DND-41 (cell line): ENCODE measurements around the gene TCEANC2.

ENCODE experiments used
- ATAC-seq: fragments of 200-7000 bp; cut with Tn5 transposase; 3 replicates; pipeline ENCODE4 v1.9.1; 2021; ENCODE audit warnings: low read depth; ENCODE audit not compliant: insufficient read depth
- DNase-seq: peaks from one replicate; pipeline ENCODE4 v3.0.0-alpha.2; 2020
- H2AFZ ChIP-seq: 2 replicates; pipeline ENCODE4 v1.6.0; 2012; ENCODE audit warnings: low read depth, low read length
- H3K27ac ChIP-seq: 2 replicates; pipeline ENCODE4 v1.5.1; 2012; ENCODE audit warnings: low read length, inconsistent platforms
- H3K27me3 ChIP-seq: fragments of 200-600 bp; sonication (generic); 2 replicates; pipeline ENCODE4 v1.6.0; 2012; ENCODE audit warnings: low read length, mild to moderate bottlenecking, inconsistent platforms; ENCODE audit not compliant: insufficient read depth, poor library complexity
- H3K36me3 ChIP-seq: 2 replicates; pipeline ENCODE4 v1.5.1; 2012; ENCODE audit warnings: low read length, inconsistent platforms; ENCODE audit not compliant: insufficient read depth
- H3K4me1 ChIP-seq: 2 replicates; pipeline ENCODE4 v1.5.1; 2012; ENCODE audit warnings: mild to moderate bottlenecking, low read length; ENCODE audit not compliant: insufficient read depth
- H3K4me2 ChIP-seq: 2 replicates; pipeline ENCODE4 v1.6.0; 2012; ENCODE audit warnings: mild to moderate bottlenecking, moderate library complexity, low read length, inconsistent platforms; ENCODE audit not compliant: insufficient read depth
- H3K4me3 ChIP-seq, 2 experiments: fragments of 200-600 bp in 1 of 2; shearing (Covaris generic) in 1 of 2; 2 replicates each; pipeline ENCODE4 v1.5.1; 2012 to 2016; ENCODE audit warnings: inconsistent platforms in 2 of 2, low read length in 2 of 2, mild to moderate bottlenecking in 2 of 2, low read depth in 1 of 2, moderate library complexity in 1 of 2
- H3K79me2 ChIP-seq: 2 replicates; pipeline ENCODE4 v1.6.0; 2012; ENCODE audit warnings: low read length, inconsistent platforms; ENCODE audit not compliant: insufficient read depth
- H3K9ac ChIP-seq: 2 replicates; pipeline ENCODE4 v1.6.0; 2012; ENCODE audit warnings: low read depth, mild to moderate bottlenecking, inconsistent platforms, low read length, moderate library complexity
- H3K9me3 ChIP-seq: 2 replicates; pipeline ENCODE4 v1.5.1; 2012; ENCODE audit warnings: low read length, moderate library complexity, mild to moderate bottlenecking, inconsistent platforms; ENCODE audit not compliant: insufficient read depth, severe bottlenecking
- H4K20me1 ChIP-seq: 2 replicates; pipeline ENCODE4 v1.6.0; 2012; ENCODE audit warnings: low read length; ENCODE audit not compliant: insufficient read depth
- EZH2 ChIP-seq: IDR thresholded peaks from 3 replicates; pipeline ENCODE4 v1.6.1; 2012; ENCODE audit warnings: borderline replicate concordance, low read depth, mild to moderate bottlenecking, moderate library complexity, low read length, inconsistent platforms; ENCODE audit not compliant: severe bottlenecking
- TF ChIP-seq, protein P1 (sequence below): IDR thresholded peaks from 2 replicates; pipeline ENCODE4 v1.5.1; 2012; ENCODE audit warnings: borderline replicate concordance, low read length, moderate library complexity, mild to moderate bottlenecking; ENCODE audit not compliant: poor library complexity, severe bottlenecking; ENCODE audit errors: extremely low read depth

TCEANC2 gene

DNA sequence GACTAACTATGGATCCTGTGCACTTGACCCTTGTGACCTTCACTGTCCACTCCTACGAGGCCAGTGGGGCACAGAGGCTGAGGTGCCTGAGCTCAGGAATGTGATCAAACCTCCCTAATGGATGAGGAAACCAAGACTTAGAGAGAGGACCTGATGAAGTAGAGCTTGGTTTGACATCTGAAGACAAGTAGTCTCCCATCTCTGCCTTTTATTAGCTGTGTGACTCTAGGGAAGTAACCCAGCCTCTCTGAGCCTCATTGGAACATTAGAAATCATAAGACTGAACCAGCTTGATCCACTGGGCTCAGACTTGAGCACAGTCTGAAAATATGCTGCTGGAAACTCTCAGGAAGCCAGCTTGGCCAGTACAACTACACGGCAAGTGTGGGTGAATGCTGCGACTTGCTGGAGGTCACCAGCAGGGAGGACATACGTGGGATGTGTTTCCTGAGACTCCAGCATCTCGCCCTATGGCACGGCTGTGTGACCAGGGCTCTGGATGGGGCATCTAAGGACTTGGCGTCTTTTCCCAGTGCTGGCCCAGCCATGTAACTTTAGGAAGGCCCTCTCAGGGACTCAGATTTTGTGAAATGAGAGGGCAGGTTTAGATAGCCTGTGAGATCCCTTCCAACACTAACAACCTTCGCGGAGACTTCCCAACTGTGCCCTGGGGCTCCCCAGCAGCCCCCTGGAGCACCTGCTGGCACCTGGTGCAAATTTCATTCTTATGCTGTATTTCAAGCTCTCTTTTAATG, 88.9 kb downstream of the TCEANC2 start:
- Histone ChIP-seq H3K9me3 (no peaks in the 10 kb centered on the region), H3K4me3 (no peak overlapping the region), H3K4me1 (no peaks in the 10 kb centered on the region), H3K27me3 (no peaks in the 10 kb centered on the region), H3K4me2 (no peak overlapping the region), H4K20me1 (no peaks in the 10 kb centered on the region), H3K79me2 (no peaks in the 10 kb centered on the region), H2AFZ (no peak overlapping the region), H3K36me3 (no peaks in the 10 kb centered on the region), H3K27ac (no peak overlapping the region), H3K9ac (no peak overlapping the region)
- ATAC-seq: no peak
- no peak for DNase-seq
- TF ChIP-seq, protein P1, sequence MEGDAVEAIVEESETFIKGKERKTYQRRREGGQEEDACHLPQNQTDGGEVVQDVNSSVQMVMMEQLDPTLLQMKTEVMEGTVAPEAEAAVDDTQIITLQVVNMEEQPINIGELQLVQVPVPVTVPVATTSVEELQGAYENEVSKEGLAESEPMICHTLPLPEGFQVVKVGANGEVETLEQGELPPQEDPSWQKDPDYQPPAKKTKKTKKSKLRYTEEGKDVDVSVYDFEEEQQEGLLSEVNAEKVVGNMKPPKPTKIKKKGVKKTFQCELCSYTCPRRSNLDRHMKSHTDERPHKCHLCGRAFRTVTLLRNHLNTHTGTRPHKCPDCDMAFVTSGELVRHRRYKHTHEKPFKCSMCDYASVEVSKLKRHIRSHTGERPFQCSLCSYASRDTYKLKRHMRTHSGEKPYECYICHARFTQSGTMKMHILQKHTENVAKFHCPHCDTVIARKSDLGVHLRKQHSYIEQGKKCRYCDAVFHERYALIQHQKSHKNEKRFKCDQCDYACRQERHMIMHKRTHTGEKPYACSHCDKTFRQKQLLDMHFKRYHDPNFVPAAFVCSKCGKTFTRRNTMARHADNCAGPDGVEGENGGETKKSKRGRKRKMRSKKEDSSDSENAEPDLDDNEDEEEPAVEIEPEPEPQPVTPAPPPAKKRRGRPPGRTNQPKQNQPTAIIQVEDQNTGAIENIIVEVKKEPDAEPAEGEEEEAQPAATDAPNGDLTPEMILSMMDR: no peak
- no peak for TF ChIP-seq EZH2

DNA sequence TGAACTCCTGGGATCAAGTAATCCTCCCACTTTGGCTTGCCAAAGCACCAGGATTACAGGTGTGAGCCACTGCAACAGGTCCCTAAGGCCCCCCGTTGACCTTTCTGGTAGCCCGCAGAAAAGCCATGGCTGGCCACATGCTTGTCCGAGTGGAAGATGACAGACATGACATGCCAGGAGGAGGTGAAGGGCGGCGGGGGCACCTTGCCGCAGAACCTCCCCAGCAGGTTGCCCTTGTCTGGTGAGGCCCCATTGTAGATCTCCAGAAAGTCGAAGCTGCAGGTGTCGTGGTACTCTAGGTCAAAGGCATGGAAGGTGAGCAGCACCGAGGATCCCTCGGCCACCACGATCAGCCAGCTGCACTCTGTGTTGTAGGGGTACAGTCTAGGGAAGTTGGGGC, 91.0 kb downstream of the TCEANC2 start:
- Histone ChIP-seq H3K9me3 (no peaks in the 10 kb centered on the region), H3K4me1 (no peaks in the 10 kb centered on the region), H3K27me3 (no peaks in the 10 kb centered on the region), H3K27ac (no peak overlapping the region), H3K4me2 (no peak overlapping the region), H3K4me3 (no peak overlapping the region), H3K79me2 (no peaks in the 10 kb centered on the region), H4K20me1 (no peaks in the 10 kb centered on the region), H2AFZ (no peak overlapping the region), H3K9ac (no peak overlapping the region), H3K36me3 (no peaks in the 10 kb centered on the region)
- DNase-seq: no peak
- no peak for ATAC-seq
- no peak for TF ChIP-seq EZH2
- TF ChIP-seq, protein P1: no peak

DNA sequence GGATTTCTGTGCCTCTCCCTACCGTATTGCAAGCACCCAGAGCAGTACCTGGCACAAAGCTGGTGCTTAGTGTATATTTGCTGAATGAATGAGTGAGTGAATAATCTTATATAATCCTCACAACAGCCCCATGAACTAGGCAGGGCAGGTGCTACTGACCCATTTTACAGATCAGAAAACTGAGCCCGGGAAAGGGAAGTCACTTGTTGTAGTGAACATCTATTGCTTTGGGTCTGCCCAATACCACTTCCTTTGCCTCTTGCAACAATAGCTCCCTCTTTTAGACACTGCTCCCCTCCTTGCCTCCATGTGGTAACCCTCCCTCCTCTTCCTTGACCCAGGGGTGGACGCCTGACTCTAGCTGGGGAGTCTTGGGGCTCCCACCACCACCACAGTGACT, 96.3 kb downstream of the TCEANC2 start:
- H3K27me3 ChIP-seq: no peaks in the 10 kb centered on the region
- H2AFZ ChIP-seq: no peak overlapping the region
- H3K79me2 ChIP-seq: no peaks in the 10 kb centered on the region
- H3K27ac ChIP-seq: no peak overlapping the region
- no peaks in the 10 kb centered on the region for H3K9me3 ChIP-seq
- no peaks in the 10 kb centered on the region for H3K36me3 ChIP-seq
- DNase-seq (no peak), ATAC-seq (no peak)
- no peaks in the 10 kb centered on the region for H4K20me1 ChIP-seq
- TF ChIP-seq EZH2: no peak
- TF ChIP-seq, protein P1: no peak
- H3K4me3 ChIP-seq: no peak overlapping the region
- no peaks in the 10 kb centered on the region for H3K4me1 ChIP-seq
- no peak overlapping the region for H3K4me2 ChIP-seq
- no peak overlapping the region for H3K9ac ChIP-seq
